Measurements from ENCODE around the gene OGT. TPM values are rescaled to one million over a fixed set of nuclear protein-coding genes. Genes with fewer than 3 reads are reported as not detected.

The OGT gene
- total and polyA plus RNA-seq, 10 of the 15 experiments (the other 5 are each of a cell fraction or from before 2014, with no cell fraction given): 38.2 to 671 (median 107) TPM

GRCh38 chrX:71577682-71578081 is 44.8 kb downstream of the OGT start (continued):
- TF ChIP-seq, protein P1, sequence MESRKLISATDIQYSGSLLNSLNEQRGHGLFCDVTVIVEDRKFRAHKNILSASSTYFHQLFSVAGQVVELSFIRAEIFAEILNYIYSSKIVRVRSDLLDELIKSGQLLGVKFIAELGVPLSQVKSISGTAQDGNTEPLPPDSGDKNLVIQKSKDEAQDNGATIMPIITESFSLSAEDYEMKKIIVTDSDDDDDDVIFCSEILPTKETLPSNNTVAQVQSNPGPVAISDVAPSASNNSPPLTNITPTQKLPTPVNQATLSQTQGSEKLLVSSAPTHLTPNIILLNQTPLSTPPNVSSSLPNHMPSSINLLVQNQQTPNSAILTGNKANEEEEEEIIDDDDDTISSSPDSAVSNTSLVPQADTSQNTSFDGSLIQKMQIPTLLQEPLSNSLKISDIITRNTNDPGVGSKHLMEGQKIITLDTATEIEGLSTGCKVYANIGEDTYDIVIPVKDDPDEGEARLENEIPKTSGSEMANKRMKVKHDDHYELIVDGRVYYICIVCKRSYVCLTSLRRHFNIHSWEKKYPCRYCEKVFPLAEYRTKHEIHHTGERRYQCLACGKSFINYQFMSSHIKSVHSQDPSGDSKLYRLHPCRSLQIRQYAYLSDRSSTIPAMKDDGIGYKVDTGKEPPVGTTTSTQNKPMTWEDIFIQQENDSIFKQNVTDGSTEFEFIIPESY (IDR thresholded peaks at IDR 0.05): no peak
- no peak for TF ChIP-seq ZNF207 (IDR thresholded peaks at IDR 0.05; ENCODE audit: borderline replicate concordance)
- no peak for TF ChIP-seq BRCA1 (IDR thresholded peaks at IDR 0.05; ENCODE audit: low read depth, low read length)
- no peak for TF ChIP-seq ZNF217 (IDR thresholded peaks at IDR 0.05)
- no peak for TF ChIP-seq WRNIP1 (IDR thresholded peaks at IDR 0.05; ENCODE audit: borderline replicate concordance, low read depth, low read length)
- no peak for TF ChIP-seq JUNB (IDR thresholded peaks at IDR 0.05)
- no peak for TF ChIP-seq PKNOX1 (IDR thresholded peaks at IDR 0.05)
- no peak for TF ChIP-seq SP1 (IDR thresholded peaks at IDR 0.05; ENCODE audit: low read depth, low read length)

GRCh38 chrX:71578253-71579135 is 45.6 kb downstream of the OGT start, which contains the start of gene GCNA:
GCNA (plus strand) TSS chrX:71578437; CDS start chrX:71580822, 2,385 bp downstream.
- Histone ChIP-seq H2AFZ (ENCODE audit: control insufficient read depth, low read depth, low read length) (no peak within 1 kb of the TSS), H3K9me3 (replicated peaks; ENCODE audit: control insufficient read depth, insufficient read depth, low read length) (no peaks in the 10 kb centered on the region), H4K20me1 (ENCODE audit: control insufficient read depth, insufficient read depth) (no peaks in the 10 kb centered on the region), H3K79me2 (ENCODE audit: control insufficient read depth, insufficient read depth, low read length) (no peaks in the 10 kb centered on the region), H3K4me3 (no peak within 1 kb of the TSS), H3K27ac (ENCODE audit: control insufficient read depth, insufficient read depth) (no peak within 1 kb of the TSS), H3K4me1 (ENCODE audit: control insufficient read depth, insufficient read depth, low read length) (no peaks in the 10 kb centered on the region), H3K36me3 (ENCODE audit: control insufficient read depth in 2 of 2, insufficient read depth in 2 of 2, low read length in 1 of 2) (peaks cover under 1 to 2% of the 10 kb centered on the region in 2 experiments; a peak in 3 of 4 replicates), H3K4me2 (ENCODE audit: control insufficient read depth, insufficient read depth) (no peak within 1 kb of the TSS), H3K9ac (ENCODE audit: control insufficient read depth, insufficient read depth, low read length) (no peak within 1 kb of the TSS), H3K27me3 (replicated peaks in 1 of 2; ENCODE audit: control insufficient read depth in 2 of 2, insufficient read depth in 2 of 2, low read length in 1 of 2) (no peaks in the 10 kb centered on the region)
- no TSS peak for BruUV-seq (replicated peaks)
- ChIA-PET SMC1A (ENCODE audit: uncharacterized antibody, unreplicated experiment) (no interaction called here), POLR2A (no interaction called here), RAD21 (ENCODE audit: unreplicated experiment) (no interaction called here), CTCF (no interaction called here)
- in situ Hi-C loops (cut with MboI): no loop called here
- 76% methylated on average over 38 of the region's 48 CpGs for WGBS (ENCODE audit: insufficient coverage, insufficient replicate concordance, low lambda C conversion rate, missing lambda C conversion rate)
- no peak for DNase-seq (ENCODE audit: low read depth, low spot score)
- intact Hi-C loops (cut with micrococcal nuclease; ENCODE audit: unreplicated experiment): no loop called here
- FAIRE-seq: no peak
- ATAC-seq: no peak
- TF ChIP-seq ZNF217 (IDR thresholded peaks at IDR 0.05) (no peak), CUX1 (IDR thresholded peaks at IDR 0.05; ENCODE audit: insufficient replicate concordance, low read depth, low read length) (no peak), CEBPZ (IDR thresholded peaks at IDR 0.05; ENCODE audit: low read depth, low read length) (no peak)

Data from GM12878 (cell line).